Endothelial cell of umbilical vein (primary cell): Measurements from ENCODE around the gene GRID1. TPM values are rescaled to one million over a fixed set of nuclear protein-coding genes. Genes with fewer than 3 reads are reported as not detected.

ENCODE experiments used
- BruUV-seq: library from RNA; stranded (reverse); fragments of 400-500 nt; replicated peaks from 2 replicates; lab custom pipeline; 2021; lab: Mats Ljungman, UMichigan
- CTCF ChIA-PET: fragments of 300-600, 350-600 bp; sonication (Branson Sonifier 250); formaldehyde crosslinking; loops from one replicate; lab custom pipeline; 2021; ENCODE audit warnings: antibody characterized with exemption, inconsistent platforms; lab: Charles Lee
- POLR2A ChIA-PET: fragments of 300-600, 350-600 bp; sonication (Branson Sonifier 250); formaldehyde crosslinking; loops from one replicate; lab custom pipeline; 2021; ENCODE audit warnings: antibody characterized with exemption, inconsistent platforms; lab: Charles Lee
- DNase-seq: peaks from one replicate; pipeline ENCODE4 v3.0.0-alpha.2; 2011; ENCODE audit warnings: low read depth, low spot score
- FAIRE-seq: peaks from 2 replicates; lab custom pipeline; 2011; peaks lifted over from hg19 to GRCh38; lab: Jason Lieb, UNC
- H2AFZ ChIP-seq: 2 replicates; pipeline ENCODE4 v1.6.0; 2012; ENCODE audit warnings: low read depth, low read length, control low read depth, inconsistent platforms
- H3K27ac ChIP-seq: 2 replicates; pipeline ENCODE4 v1.5.1; 2011; ENCODE audit warnings: low read depth, mild to moderate bottlenecking, control low read depth, low read length, moderate library complexity; ENCODE audit not compliant: insufficient read depth
- H3K27me3 ChIP-seq, 2 experiments: 2 replicates each; pipeline versions ENCODE4 v1.6.0 to v1.6.1; 2011; ENCODE audit warnings: low read length in 2 of 2, mixed read lengths in 1 of 2; ENCODE audit not compliant: control insufficient read depth in 2 of 2, insufficient read depth in 2 of 2
- H3K36me3 ChIP-seq, 2 experiments: 2 replicates in 1 of 2; 3 replicates in 1 of 2; pipeline ENCODE4 v1.5.1; 2011; ENCODE audit warnings: low read length in 2 of 2, mild to moderate bottlenecking in 1 of 2, moderate library complexity in 1 of 2; ENCODE audit not compliant: control insufficient read depth in 2 of 2, insufficient read depth in 2 of 2; ENCODE audit errors: extremely low read depth in 1 of 2
- H3K4me1 ChIP-seq: 3 replicates; pipeline ENCODE4 v1.5.1; 2011; ENCODE audit warnings: mild to moderate bottlenecking, low read length; ENCODE audit not compliant: control insufficient read depth, insufficient read depth; ENCODE audit errors: extremely low read depth
- H3K4me2 ChIP-seq: 2 replicates; pipeline ENCODE4 v1.6.1; 2011; ENCODE audit warnings: low read length, control low read depth, mixed read lengths; ENCODE audit not compliant: insufficient read depth
- H3K4me3 ChIP-seq, 3 experiments: fragments of 200-600 bp in 1 of 3; sonication (generic), shearing (Covaris generic) in 1 of 3; replicated peaks in 1 of 3; 2 replicates each; pipeline ENCODE4 v1.5.1; 2011 to 2016; ENCODE audit warnings: control low read depth in 3 of 3, low read length in 3 of 3, mild to moderate bottlenecking in 2 of 3, inconsistent platforms in 1 of 3, low read depth in 1 of 3, moderate library complexity in 1 of 3; ENCODE audit not compliant: insufficient read depth in 1 of 3
- H3K79me2 ChIP-seq: 2 replicates; pipeline ENCODE4 v1.6.0; 2012; ENCODE audit warnings: low read length, inconsistent platforms; ENCODE audit not compliant: control insufficient read depth, insufficient read depth
- H3K9ac ChIP-seq: replicated peaks from 2 replicates; pipeline ENCODE3; 2011; ENCODE audit warnings: low read length, control low read depth; ENCODE audit not compliant: insufficient read depth; ENCODE audit errors: extremely low read depth
- H3K9me1 ChIP-seq: replicated peaks from 3 replicates; pipeline ENCODE4 v1.6.0; 2011; ENCODE audit warnings: mild to moderate bottlenecking, low read length; ENCODE audit not compliant: control insufficient read depth, insufficient read depth; ENCODE audit errors: extremely low read depth
- H3K9me3 ChIP-seq: replicated peaks from 2 replicates; pipeline ENCODE4 v1.5.1; 2012; ENCODE audit warnings: low read length, inconsistent platforms; ENCODE audit not compliant: control insufficient read depth, insufficient read depth
- H4K20me1 ChIP-seq: replicated peaks from 2 replicates; pipeline ENCODE3; 2011; ENCODE audit warnings: mild to moderate bottlenecking, low read length; ENCODE audit not compliant: control insufficient read depth, insufficient read depth; ENCODE audit errors: extremely low read depth
- EZH2 ChIP-seq: IDR thresholded peaks from 2 replicates; pipeline ENCODE4 v1.6.1; 2012; ENCODE audit warnings: borderline replicate concordance, low read depth, mild to moderate bottlenecking, moderate library complexity, low read length, inconsistent platforms; ENCODE audit not compliant: severe bottlenecking
- FOS ChIP-seq: IDR thresholded peaks from 2 replicates; pipeline ENCODE4 v1.6.1; 2011; ENCODE audit warnings: mild to moderate bottlenecking, low read length, moderate library complexity, borderline replicate concordance; ENCODE audit not compliant: insufficient read depth
- GATA2 ChIP-seq: IDR thresholded peaks from 2 replicates; pipeline ENCODE4 v1.7.0; 2011; ENCODE audit warnings: low read depth, mild to moderate bottlenecking, moderate library complexity, mixed read lengths, low read length; ENCODE audit not compliant: insufficient read length, insufficient read depth
- JUN ChIP-seq: IDR thresholded peaks from 2 replicates; pipeline ENCODE4 v1.6.1; 2011; ENCODE audit warnings: borderline replicate concordance, low read depth; ENCODE audit not compliant: insufficient read length, insufficient read depth
- MYC ChIP-seq: IDR thresholded peaks from one replicate; pipeline ENCODE4 v1.6.1; 2011; ENCODE audit warnings: mild to moderate bottlenecking, low read depth, low read length
- POLR2A ChIP-seq: IDR thresholded peaks from 2 replicates; pipeline ENCODE4 v1.6.1; 2012; ENCODE audit warnings: low read depth, mild to moderate bottlenecking, control low read depth, low read length
- POLR2AphosphoS5 ChIP-seq: IDR thresholded peaks from 2 replicates; pipeline ENCODE4 v1.6.1; 2012; ENCODE audit warnings: low read depth, mild to moderate bottlenecking, control low read depth, low read length, moderate library complexity; ENCODE audit not compliant: insufficient read depth
- dilution Hi-C: fragments of 300-500 bp; cut with MboI; formaldehyde crosslinking; loops from one replicate; pipeline ENCODE4 v1.15.0; 2019; ENCODE audit warnings: low sequenced_read_pairs; ENCODE audit not compliant: extremely low pct_ligation_motif_present
- intact Hi-C: fragments of 100-400 bp; cut with micrococcal nuclease; formaldehyde crosslinking; loops from one replicate; pipeline ENCODE4 v1.10.0; 2022
- polyA plus RNA-seq, 4 experiments: library from polyadenylated mRNA; depleted of rRNA in 3 of 4; stranded (reverse) in 3 of 4; unstranded in 1 of 4; fragments of >200 nt; gene quantifications; 2 replicates each; pipeline versions ENCODE4 v1.2.1 to v1.2.3, GENCODE V29; 2011 to 2012; ENCODE audit warnings: missing spikeins in 1 of 4
- total RNA-seq: library from RNA; stranded (reverse); gene quantifications from 2 replicates; pipeline ENCODE4 v1.2.3, GENCODE V29; 2021
- TF ChIP-seq, protein P1 (sequence below): IDR thresholded peaks from 2 replicates; pipeline ENCODE4 v1.6.1; 2011; ENCODE audit not compliant: insufficient read depth, insufficient read length
- TF ChIP-seq, protein P2 (sequence below), 2 donors: IDR thresholded peaks; 1 replicate in 1 of 2; 2 replicates in 1 of 2; pipeline ENCODE4 v1.5.1; 2011; ENCODE audit warnings: low read length in 2 of 2, mild to moderate bottlenecking in 2 of 2, moderate library complexity in 2 of 2, control low read depth in 1 of 2, inconsistent platforms in 1 of 2, low read depth in 1 of 2; ENCODE audit not compliant: insufficient read depth in 1 of 2; ENCODE audit errors: extremely low read depth in 1 of 2

GRID1 gene
- total and polyA plus RNA-seq, 2 donors (not counting 3 experiments of a cell fraction or from before 2014, with no cell fraction given), result not detected

DNA sequence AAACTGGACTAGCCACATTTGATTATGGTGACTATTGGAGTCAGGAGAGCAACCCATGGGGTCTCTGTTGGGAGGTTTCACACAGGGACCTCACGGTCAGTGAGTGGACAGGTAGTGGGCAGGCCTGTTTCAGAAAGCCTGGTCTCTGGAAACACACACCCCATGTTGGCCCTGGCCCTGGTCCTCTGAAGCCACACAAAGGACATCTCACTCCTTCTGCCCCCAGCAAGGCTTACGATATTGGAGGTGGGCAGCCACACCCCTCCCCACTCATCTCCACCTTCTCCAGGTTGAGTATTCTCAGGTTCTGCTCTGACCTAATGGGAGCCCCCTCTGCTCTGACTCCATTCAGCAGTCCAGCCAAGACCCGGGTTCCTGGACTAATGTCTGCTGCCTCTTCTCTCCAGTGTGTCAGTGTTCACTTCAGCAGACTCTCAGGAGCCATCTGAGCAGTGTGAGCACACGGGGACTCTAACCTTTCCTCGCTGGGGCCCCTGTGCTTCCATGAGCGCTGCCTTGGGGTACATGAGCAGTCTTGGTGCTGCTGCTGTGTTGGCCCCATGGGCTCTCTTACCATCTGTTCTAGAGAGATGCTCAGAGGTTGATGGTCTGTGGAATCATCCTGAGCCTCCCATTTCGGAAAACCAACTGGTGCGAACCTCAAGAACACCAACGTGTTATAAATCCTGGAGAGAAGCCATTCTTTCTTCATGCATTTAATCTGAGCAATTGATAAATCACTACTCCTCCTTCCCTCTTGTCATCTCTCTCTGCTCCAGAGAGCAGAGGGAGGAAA, 748.6 kb downstream of the GRID1 start:
- Histone ChIP-seq H3K9ac (no peak overlapping the region), H3K9me1 (no peaks in the 10 kb centered on the region), H3K79me2 (no peaks in the 10 kb centered on the region), H3K27ac (no peak overlapping the region), H3K4me3 (no peak overlapping the region), H3K36me3 (no peaks in the 10 kb centered on the region), H3K4me1 (no peaks in the 10 kb centered on the region), H3K27me3 (no peaks in the 10 kb centered on the region), H3K9me3 (no peaks in the 10 kb centered on the region), H3K4me2 (no peak overlapping the region), H4K20me1 (no peaks in the 10 kb centered on the region), H2AFZ (no peak overlapping the region)
- no peak for FAIRE-seq
- intact Hi-C loops (no loop called here), dilution Hi-C loops (no loop called here)
- POLR2A ChIA-PET, result no interaction called here
- BruUV-seq, result no TSS peak
- TF ChIP-seq POLR2A (no peak), FOS (no peak), EZH2 (no peak), GATA2 (no peak), MYC (no peak), JUN (no peak), POLR2AphosphoS5 (no peak)
- TF ChIP-seq, protein P1, sequence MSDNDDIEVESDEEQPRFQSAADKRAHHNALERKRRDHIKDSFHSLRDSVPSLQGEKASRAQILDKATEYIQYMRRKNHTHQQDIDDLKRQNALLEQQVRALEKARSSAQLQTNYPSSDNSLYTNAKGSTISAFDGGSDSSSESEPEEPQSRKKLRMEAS, result no peak
- TF ChIP-seq, protein P2, sequence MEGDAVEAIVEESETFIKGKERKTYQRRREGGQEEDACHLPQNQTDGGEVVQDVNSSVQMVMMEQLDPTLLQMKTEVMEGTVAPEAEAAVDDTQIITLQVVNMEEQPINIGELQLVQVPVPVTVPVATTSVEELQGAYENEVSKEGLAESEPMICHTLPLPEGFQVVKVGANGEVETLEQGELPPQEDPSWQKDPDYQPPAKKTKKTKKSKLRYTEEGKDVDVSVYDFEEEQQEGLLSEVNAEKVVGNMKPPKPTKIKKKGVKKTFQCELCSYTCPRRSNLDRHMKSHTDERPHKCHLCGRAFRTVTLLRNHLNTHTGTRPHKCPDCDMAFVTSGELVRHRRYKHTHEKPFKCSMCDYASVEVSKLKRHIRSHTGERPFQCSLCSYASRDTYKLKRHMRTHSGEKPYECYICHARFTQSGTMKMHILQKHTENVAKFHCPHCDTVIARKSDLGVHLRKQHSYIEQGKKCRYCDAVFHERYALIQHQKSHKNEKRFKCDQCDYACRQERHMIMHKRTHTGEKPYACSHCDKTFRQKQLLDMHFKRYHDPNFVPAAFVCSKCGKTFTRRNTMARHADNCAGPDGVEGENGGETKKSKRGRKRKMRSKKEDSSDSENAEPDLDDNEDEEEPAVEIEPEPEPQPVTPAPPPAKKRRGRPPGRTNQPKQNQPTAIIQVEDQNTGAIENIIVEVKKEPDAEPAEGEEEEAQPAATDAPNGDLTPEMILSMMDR (IDR thresholded peaks at IDR 0.05; ENCODE audit: extremely low read depth in 1 of 2, insufficient read depth in 1 of 2, low read depth in 1 of 2, low read length in 2 of 2), result no peak
- DNase-seq, result no peak
- CTCF ChIA-PET, result no interaction called here
